SHP77 (cell line): ENCODE measurements around the gene CSMD2.

Experiments
- DNase-seq, 2 experiments: peaks; one replicate each; lab custom pipeline; 2025; lab: John Stamatoyannopoulos, UW

CSMD2 gene

GRCh38 chr1:33684396-33685179 is 480.4 kb downstream of the CSMD2 start:
- no peak for DNase-seq

- no peak for DNase-seq
These were observed 481.1 kb downstream of the CSMD2 start for GRCh38 chr1:33683913-33684312.

- DNase-seq, result no peak
These were observed 482.7 kb downstream of the CSMD2 start for GRCh38 chr1:33682371-33682770.

- DNase-seq, result no peak
These were observed 484.7 kb downstream of the CSMD2 start for GRCh38 chr1:33680281-33680840.

- no peak for DNase-seq
These were observed 494.5 kb downstream of the CSMD2 start for GRCh38 chr1:33670567-33670966.

GRCh38 chr1:33668695-33669094 is 496.3 kb downstream of the CSMD2 start:
- no peak for DNase-seq

- no peak for DNase-seq
These were observed 497.4 kb downstream of the CSMD2 start for GRCh38 chr1:33667386-33668282.

- no peak for DNase-seq
These were observed 498.4 kb downstream of the CSMD2 start for GRCh38 chr1:33666616-33667015.

- no peak for DNase-seq
These were observed 503.1 kb downstream of the CSMD2 start for GRCh38 chr1:33661811-33662454.

- no peak for DNase-seq
These were observed 504.1 kb downstream of the CSMD2 start for GRCh38 chr1:33660956-33661355.

GRCh38 chr1:33660244-33660643 is 504.8 kb downstream of the CSMD2 start:
- DNase-seq, result no peak

- DNase-seq, result no peak
These were observed 505.4 kb downstream of the CSMD2 start for GRCh38 chr1:33659641-33660040.

- no peak for DNase-seq
These were observed 507.2 kb downstream of the CSMD2 start for GRCh38 chr1:33657833-33658232.

- DNase-seq, result no peak
These were observed 508.5 kb downstream of the CSMD2 start for GRCh38 chr1:33656467-33657005.

GRCh38 chr1:33655496-33655895 is 509.5 kb downstream of the CSMD2 start:
- DNase-seq, result no peak

GRCh38 chr1:33654267-33654834 is 510.7 kb downstream of the CSMD2 start:
- DNase-seq, result no peak

- DNase-seq, result no peak
These were observed 511.8 kb downstream of the CSMD2 start for GRCh38 chr1:33653226-33653625.

GRCh38 chr1:33650708-33651107 is 514.3 kb downstream of the CSMD2 start:
- DNase-seq, result no peak

- DNase-seq, result no peak
These were observed 515.3 kb downstream of the CSMD2 start for GRCh38 chr1:33649759-33650158.

GRCh38 chr1:33643216-33643615 is 521.8 kb downstream of the CSMD2 start:
- no peak for DNase-seq

GRCh38 chr1:33641104-33641830 is 523.8 kb downstream of the CSMD2 start:
- peak; percentile 13 to 21 for DNase-seq
